ENCODE results near the gene TRIM42.

TRIM42 gene

DNA sequence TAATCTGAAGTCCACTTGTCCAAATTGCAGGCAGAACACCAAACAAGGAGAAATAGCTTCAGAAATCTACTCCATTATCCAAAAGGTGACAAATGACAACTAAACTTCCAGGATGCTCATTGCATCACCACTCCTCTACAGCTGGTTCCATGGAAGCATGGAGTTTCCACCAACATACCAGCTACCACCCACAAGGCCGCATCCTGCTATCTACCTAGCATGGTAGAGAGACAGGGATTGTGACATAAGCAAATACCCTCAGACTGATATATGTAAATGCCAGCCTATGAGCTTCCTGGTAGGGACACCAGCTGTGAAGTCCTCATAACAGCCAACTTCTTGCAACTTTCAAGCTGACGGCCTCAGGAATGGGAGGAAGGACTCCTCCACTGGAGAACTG lies at the start of gene TRIM42:
TRIM42 (plus strand) TSS at position 301 of the 400 bp plus-strand sequence. CDS start 166 bp downstream, outside the sequence.
- DNase-seq, result no peak

DNA sequence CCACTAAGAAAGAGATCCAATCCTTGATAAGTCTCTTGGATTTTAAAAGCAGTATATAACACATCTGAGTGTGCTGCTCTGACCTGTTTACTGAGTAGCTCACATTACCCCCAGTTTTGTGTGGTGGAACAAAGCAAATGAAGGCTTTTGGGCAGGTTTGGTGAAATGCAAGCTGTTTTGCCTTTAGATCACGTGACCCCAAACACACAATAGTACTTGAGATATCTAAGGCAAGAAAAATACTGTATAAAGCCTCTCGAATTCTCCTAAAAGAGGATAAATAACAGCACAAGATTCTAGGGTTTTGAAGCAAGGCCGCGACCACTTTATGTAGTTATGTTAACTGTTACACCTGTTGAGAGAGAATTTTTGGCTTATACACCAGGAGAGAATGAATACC lies 49.3 kb upstream of the TRIM42 start:
- no peak for DNase-seq

DNA sequence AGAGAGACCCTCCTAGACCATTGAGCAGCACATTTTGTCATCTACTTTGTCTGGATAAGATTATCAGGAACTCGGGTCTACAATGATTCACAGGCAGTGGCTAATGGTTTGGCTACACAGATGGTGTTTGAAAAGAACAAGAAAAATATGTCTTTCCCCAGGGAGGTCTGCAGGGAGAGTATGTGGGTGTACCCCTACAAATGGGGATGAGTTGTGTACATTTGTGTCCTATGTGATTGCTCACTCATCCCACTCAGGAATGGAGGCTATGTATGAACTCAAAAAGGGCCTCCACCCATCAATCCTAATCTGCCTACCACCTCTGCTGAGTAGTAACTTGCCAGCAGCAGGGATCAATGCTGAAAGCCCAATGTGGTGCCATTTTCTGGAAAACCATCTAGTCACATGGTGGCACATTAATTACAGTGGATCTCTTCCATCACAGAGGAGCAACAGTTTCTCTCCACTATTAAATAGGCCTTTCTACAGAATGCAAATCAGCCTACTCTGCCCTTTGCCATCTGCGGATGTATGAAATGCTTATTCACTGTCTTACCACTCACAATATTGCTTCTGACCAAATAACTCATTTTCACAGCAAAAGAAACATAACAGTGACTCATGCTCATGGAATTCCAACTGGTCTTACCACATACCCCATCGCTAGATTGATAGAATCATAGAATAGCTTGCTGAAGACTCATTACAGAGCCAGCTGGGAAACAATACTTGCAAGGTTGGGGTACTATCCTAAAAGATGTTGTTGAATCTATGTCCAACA lies 48.3 kb upstream of the TRIM42 start:
- DNase-seq, result no peak

DNA sequence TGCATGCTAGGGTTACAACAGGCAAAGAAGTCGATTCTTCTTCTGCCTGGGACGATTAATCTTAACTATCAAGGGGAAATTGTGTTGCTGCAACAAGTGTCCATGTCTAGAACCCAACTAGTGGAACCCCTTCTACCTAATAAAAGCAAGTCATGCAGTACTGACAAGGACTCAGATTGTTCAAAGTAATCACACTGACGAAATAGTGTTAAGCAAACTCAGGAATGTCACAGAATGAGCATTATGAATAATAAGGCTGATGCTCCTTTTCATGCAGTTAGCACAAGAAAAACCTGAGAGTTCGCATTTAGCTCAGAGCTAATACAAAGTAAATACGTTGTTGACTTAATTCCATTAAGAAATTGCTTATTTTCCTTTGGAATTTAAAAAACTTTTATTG lies 47.5 kb upstream of the TRIM42 start:
- no peak for DNase-seq

DNA sequence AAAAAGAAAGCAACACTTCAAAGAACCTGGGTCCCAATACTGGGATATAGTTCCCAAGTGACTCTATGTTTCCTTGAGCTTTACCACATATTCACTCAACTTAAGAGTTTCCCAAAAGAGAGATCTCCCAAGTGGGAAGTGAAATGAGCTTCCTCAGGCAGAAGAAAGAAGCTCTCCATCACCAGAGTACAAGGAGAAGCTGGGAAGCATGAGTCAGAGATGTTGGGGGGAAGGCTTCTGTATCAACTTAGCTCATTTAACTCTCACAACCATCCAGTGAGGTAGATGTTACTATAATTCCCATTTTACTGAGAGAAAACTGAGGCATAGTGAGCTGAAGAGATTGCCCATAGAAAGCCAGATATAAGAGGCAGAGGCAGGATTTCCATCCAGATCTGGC lies 47.0 kb upstream of the TRIM42 start:
- no peak for DNase-seq

DNA sequence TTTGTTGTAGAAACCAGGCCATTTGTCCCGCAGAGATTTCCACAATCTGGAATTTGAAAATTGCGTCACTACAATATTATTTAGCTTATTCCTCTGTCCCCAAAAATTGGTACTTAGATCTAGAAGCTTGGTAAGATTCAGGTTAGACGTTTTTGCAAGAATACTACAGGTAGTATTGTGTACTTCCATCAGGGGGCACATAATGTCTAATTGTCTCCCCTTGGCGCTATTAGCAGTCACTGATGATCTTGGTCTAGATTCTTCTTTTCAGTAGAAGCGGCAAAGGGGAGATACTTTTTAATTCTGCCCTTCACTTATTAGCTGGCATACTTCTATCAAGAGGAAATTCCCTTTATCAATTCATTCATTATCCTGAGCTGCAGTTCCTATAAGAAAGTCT lies 42.6 kb upstream of the TRIM42 start:
- DNase-seq, result no peak

DNA sequence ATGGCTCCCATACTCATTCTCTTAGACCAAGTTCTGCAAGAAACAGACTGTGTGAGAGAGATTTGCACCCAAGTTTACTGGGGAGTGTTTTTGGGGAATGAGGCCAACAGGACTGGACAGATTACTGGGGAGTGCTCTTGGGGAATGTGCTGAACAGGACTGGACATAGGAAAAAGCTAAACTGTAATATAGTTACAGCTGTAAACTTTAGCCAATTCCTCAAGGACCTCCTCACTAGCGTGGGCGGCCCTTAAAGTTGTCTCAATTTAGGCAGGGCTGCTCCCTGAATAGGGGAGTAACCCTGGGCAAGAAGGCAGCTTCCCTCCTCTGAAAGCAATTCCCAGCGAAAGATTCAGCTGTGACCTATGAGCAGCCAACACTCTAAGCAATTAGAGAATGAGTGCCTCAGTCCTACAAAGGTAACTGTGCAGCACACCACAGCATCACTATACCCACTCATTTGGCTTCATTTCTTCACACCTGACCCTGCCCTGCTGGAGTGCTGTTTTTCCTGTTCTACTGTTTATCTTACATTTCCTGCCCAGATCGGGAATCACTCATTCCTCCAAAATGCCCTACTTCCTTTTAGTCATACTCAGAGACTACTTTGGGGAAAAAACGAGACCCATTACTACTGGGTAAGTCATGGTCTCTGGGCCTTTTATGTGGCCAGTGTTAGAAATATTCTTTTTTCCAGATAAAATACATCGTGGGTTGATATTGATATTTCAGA lies 41.3 kb upstream of the TRIM42 start:
- no peak for DNase-seq

DNA sequence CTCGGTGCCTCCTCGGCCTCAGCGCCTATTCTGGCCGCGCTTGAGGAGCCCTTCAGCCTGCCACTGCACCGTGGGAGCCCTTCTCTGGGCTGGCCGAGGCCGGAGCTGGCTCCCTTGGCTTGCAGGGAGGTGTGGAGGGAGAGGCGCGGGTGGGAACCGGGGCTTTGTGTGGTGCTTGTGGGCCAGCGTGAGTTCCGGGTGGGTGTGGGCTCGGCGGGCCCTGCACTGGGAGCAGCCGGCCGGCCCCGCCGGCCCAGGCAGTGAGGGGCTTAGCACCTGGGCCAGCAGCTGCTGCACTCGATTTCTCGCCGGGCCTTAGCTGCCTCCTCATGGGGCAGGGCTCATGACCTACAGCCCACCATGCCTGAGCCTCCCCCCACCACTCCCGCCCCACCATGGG lies 26.6 kb upstream of the TRIM42 start:
- no peak for DNase-seq

DNA sequence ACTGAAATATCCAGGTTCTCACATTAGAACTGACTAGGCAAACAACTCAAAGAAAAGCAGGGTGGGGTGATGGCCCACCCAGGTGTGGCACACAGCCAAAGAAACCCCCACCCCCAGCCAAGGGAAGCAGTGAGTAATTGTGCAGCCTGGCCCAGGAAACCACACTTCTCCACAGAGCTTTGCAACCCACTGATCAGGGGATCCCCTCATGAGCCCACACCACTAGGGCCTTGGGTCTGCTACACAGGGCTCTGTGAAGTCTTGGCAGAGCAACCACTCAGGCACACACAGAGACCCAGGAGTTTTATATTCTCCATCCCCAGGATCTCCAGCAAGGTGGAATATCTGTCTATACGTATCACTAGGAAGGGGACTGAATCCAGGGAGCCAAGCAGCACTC lies 22.2 kb upstream of the TRIM42 start:
- DNase-seq, result no peak

DNA sequence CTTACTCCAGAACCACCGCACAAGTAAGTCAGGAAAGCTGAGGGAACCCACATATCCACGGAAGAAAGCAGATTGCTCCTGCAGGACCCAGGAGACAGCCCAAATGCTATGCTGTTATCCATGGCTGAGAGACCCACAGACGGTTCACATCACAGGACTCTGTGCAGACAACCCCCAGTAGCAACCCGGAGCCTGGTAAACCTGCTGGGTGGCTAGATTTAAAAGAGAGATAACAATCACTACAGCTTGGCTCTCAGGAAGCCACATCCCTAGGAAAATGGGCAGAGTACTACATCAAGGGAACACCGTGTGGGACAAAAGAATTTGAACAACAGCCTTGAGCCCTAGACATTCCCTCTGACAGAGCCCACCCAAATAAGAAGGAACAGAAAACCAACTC lies 13.8 kb upstream of the TRIM42 start:
- DNase-seq, result no peak

DNA sequence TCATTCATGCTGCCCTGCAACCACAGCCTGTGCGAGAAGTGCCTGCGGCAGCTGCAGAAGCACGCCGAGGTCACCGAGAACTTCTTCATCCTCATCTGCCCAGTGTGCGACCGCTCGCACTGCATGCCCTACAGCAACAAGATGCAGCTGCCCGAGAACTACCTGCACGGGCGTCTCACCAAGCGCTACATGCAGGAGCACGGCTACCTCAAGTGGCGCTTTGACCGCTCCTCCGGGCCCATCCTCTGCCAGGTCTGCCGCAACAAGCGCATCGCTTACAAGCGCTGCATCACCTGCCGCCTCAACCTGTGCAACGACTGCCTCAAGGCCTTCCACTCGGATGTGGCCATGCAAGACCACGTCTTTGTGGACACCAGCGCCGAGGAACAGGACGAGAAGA lies 4.7 kb downstream of the TRIM42 start:
- DNase-seq, result no peak

DNA sequence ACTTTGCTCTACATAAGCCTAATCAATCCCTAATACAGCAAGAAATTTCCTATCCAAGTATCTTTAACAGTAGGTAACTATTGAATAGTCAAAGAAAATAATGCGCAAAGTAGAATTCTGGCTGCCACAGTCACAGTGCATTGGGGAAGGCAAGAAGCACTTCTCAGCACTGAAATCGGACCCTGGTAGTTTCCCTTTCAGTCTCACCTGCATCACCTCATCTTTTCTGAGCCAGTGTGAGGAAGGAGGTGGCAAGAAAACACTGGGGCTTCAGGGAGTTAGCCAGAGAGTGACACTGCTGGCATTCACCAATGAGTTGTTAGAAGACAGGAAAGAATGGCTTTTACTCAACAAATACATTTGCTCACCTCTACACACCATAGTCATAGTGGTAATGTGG lies 8.3 kb downstream of the TRIM42 start:
- no peak for DNase-seq

DNA sequence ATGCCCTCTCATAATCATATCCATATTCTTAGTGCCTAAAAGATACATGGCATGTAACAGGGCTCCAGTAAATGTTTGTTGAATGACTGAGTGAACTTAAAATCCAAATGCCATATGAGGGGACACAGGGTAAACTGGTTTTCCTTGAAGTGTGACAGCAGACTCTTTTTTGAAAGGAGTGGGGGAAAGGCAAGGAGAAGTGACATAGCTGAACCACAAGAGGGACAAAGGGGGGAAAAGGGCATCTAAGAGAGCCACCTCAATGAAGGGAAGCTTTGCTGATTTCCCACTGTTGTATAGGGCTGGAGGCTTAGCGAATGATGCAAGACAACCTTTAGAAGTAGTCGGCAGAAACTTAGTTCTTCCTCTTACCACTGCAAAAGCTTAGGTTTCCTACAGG lies 9.1 kb downstream of the TRIM42 start:
- DNase-seq, result no peak

DNA sequence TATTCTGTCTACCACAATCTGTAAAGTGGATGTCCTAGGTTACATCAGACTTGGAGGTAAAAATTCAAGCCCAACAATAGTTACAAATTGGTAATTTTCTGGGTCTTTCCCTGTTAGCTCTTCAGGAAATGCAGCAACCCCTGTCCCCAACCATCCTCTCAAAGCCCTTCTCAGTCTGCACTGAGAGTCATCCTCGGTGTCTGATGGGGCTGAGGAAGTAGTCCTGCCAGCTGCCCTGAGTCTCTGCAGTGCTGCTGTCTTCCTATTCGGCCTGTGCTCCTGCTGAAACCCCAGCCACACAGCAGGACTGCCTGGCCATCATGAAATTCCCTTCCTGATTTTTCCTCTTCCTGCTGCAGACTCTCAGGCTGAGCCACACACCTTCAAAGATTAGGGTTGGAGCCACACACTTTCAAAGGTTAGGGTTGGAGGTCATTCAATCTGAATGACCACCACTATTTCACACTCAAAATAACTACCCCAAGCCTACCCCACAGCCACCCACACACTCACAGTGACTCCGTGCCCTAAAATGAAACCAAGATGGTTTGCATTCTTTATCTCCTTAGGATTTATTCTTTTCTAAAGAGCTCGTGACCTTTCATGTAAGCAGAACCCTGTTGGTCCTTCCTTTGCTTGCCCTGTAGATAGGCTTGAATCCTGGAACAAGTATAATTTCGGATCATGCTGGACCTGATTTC lies 17.6 kb downstream of the TRIM42 start:
- no peak for DNase-seq

DNA sequence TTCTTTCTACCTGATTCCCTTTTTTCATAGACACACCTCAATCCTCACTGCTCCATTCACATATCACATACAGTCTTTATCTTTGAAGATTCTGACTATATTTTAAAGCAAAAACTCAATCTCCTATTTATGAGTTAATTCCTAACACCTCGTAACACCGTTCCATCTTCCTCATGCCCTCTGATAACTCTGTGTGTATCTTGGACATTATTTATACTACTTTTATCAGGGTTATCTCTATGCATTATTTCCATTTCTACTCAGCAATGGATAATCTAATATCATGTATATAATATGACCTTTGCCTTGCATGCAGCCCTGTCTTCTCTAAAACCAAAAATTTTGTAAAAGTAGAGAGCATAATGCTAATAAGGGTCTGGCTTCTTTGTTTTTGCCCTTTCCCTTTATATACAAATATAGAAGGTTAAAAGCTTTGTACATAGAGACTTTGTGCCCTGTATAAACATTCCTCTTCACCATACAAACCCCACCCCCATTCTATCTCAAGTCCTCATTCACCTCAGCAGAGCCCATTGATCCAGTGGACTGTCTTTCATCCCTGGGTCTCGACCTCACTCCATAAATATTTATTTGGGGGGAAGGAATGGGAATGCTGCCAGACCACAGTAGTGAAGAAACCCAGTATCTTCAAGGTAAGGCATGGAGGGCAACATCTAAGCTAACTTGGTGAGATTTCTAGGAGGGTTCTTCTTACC lies 21.8 kb downstream of the TRIM42 start:
- no peak for DNase-seq

DNA sequence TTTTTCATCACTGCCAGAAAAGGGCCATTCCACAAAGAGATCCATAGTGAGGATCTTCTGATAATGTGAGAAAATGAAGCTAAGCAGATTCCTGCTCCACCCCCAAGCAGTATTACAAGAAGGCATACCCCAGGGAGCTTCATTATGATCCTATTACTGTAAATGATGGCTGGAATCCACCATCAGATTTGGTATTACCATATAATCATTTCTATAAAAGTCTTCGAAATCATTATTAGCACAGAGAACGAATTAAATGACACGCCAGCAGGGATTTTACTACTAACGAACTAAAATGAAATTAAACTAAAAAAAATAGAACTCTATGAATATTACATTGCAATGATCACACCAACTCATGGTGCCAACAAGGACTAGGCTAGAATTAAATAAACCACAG lies 24.4 kb downstream of the TRIM42 start:
- no peak for DNase-seq

DNA sequence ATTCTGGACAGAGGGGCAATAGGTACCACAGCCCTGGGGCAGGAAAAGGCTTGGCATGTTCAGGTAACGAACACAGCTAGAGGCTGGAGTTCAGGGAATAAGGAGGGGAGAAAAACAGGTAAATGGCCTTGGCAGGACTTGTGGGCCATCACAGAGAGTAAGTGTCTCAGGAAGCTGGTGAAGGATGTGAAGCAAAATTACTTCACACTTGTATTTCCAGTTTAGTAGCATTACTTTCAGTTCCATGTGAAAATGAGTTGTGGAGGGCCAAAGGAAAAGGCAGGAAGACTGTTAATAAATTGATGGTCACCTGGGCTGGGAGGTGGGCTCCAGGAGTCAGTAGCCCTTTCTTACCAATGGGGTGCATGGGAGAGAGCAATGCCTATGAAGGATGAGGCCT lies 25.6 kb downstream of the TRIM42 start:
- DNase-seq, result no peak

DNA sequence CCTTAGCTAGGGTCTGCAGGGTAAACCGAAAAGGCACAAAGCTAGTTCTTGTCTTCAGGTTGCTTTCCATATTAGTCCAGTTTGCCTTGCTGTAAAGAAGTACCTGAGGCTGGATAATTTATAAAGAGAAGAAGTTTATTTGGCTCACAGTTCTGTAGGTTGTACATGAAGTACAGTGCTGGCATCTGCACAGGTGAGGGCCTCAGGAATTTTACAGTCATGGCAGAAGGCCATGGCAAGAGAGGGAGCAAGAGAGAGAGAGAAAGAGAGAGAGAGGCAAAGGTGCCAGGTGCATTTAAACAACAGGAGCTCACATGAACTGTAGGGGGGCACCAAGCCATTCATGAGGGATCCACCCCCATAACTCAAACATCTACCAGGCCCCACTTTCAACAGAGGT lies 26.9 kb downstream of the TRIM42 start:
- no peak for DNase-seq

DNA sequence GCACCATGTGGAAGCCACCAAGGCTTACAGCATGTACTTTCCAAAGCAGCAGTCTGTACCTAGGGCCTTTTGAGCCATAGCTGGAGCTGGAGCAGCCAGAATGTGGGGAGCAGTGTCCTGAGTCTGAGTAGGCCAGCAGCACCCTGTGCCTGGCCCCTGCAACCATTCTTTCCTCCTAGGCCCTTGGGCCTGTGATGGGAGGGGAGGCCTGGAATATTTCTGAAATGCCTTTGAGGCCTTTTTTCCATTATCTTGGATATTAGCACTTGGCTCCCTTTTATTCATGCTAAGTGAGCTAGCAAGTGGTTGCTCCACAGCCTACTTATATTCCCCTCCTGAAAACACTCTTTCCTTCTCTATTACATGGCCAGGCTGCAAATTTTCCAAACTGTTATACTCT lies 28.1 kb downstream of the TRIM42 start:
- DNase-seq, result no peak

DNA sequence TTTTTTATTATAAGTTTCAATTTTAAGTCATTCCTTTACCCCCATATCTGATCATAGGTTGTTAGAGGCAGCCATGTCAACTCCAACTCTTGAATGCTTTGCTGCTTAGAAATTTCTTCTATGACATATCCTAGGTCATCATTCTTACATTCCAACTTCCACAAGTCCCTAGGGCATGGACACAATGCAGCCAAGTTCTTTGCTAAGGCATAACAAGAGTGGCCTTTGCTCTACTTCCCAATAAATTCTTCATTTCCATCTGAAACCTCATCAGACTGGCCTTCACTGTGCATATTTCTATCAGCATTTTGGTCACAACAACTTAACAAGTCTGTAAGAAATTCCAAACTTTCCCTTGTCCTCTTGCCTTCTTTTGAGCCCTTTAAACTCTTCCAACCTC lies 28.5 kb downstream of the TRIM42 start:
- no peak for DNase-seq

DNA sequence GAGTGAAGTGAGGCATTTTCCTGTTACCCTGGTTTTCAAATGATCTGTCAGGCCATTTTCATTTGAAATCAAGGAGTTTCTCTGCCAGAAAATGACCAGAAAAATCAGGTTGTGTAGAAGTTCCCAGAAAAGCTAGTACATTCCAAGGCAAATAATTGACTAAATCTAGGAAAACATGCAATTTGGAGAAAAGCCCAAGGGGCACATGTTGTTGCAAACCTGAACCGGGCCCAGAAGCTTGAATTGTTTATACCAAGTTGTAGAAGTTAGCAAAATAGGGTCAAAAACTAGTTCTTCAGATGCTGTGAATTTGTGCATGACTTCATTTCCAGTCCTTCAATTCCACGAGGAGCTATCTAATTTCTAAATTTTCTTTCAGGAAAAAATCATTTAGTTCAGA lies 31.0 kb downstream of the TRIM42 start:
- DNase-seq, result no peak

DNA sequence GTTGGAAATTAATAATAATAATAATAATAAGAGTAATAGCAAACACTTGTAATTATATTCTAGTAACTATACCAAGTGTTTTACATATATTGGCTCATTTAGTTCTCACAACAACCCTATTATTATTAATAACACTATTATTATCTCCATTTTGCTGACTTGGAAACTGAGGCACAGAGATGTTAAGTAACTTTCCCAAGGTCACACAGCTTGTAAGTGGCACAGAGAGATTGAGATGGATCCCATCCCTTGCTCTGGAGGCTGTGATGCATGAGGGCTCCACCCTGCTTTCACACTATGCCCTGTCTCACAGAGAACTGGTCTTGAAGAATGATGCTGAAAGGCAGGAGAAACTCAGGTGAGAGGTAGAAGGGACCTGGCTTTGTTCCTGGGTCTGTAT lies 31.9 kb downstream of the TRIM42 start:
- no peak for DNase-seq

DNA sequence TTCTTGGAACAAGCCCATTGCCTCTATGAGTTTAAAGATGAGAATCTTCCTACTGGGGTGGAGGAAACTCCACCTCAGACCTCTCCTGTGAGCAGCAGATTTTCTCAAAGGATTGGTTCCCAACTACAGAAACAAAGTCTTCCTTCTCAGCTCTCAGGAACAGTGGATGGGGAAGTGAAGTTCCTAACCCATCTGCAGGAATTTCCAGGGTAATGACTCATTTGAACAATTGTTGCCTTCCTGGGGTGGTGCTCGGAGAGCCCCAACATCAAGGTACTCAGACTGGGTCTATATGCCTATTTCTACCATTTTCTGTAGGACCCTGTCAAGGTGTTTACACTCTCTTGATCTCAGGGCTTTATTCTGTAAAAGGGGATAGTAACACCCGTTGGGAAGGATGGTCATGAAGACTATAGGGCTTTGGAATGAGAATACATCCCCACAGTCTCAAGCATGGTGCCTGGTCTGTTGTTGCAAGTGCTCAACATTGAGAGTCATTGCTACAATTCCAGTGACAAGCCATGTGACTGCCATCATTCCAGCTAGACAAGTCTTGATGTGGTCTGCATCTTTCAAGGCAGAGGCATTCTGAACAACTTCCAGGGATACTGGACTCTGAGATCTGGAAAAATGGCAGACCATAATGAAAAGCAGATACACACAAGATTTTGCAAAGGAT lies 33.0 kb downstream of the TRIM42 start:
- DNase-seq, result no peak

Measured in stimulated activated CD4-positive, alpha-beta T cell treated with anti-CD3 and anti-CD28 coated beads, Interleukin-15, amount 100 ng/mL, for 24 hours (primary cell).